Urothelium cell line (cell line): Measurements from ENCODE around the gene PTPRG.

ENCODE experiments used
- DNase-seq: peaks from one replicate; pipeline ENCODE4 v3.0.0; 2011; ENCODE audit warnings: low spot score, mixed read lengths
- FAIRE-seq: peaks from 2 replicates; lab custom pipeline; 2011; peaks lifted over from hg19 to GRCh38; lab: Jason Lieb, UNC

PTPRG gene

GRCh38 chr3:61847784-61848462 is 286.6 kb downstream of the PTPRG start:
- FAIRE-seq (no peak), DNase-seq (no peak)

GRCh38 chr3:61848885-61849284 is 287.5 kb downstream of the PTPRG start:
- DNase-seq (peak; percentile 9), FAIRE-seq (no peak)

GRCh38 chr3:61853912-61854311 is 292.5 kb downstream of the PTPRG start:
- no peak for DNase-seq
- FAIRE-seq = no peak

- DNase-seq = no peak
- no peak for FAIRE-seq
Measured at GRCh38 chr3:61855211-61855610, 293.8 kb downstream of the PTPRG start.

GRCh38 chr3:61857297-61857696 is 295.9 kb downstream of the PTPRG start:
- FAIRE-seq (no peak), DNase-seq (no peak)

GRCh38 chr3:61858054-61858453 is 296.7 kb downstream of the PTPRG start:
- FAIRE-seq (no peak), DNase-seq (no peak)

GRCh38 chr3:61861410-61861809 is 300.0 kb downstream of the PTPRG start:
- FAIRE-seq (no peak), DNase-seq (no peak)

GRCh38 chr3:61862614-61863289 is 301.4 kb downstream of the PTPRG start:
- FAIRE-seq (no peak), DNase-seq (no peak)

GRCh38 chr3:61863579-61863978 is 302.2 kb downstream of the PTPRG start:
- FAIRE-seq (no peak), DNase-seq (no peak)

- FAIRE-seq (no peak), DNase-seq (no peak)
Measured at GRCh38 chr3:61864886-61865285, 303.5 kb downstream of the PTPRG start.

GRCh38 chr3:61865466-61866152 is 304.2 kb downstream of the PTPRG start:
- DNase-seq (no peak), FAIRE-seq (no peak)

GRCh38 chr3:61866153-61866542 is 304.8 kb downstream of the PTPRG start:
- DNase-seq (no peak), FAIRE-seq (no peak)

- no peak for DNase-seq
- FAIRE-seq = no peak
Measured at GRCh38 chr3:61866961-61867461, 305.6 kb downstream of the PTPRG start.

- FAIRE-seq (no peak), DNase-seq (no peak)
Measured at GRCh38 chr3:61868499-61868898, 307.1 kb downstream of the PTPRG start.

- DNase-seq (no peak), FAIRE-seq (no peak)
Measured at GRCh38 chr3:61869371-61869770, 308.0 kb downstream of the PTPRG start.

GRCh38 chr3:61871644-61872043 is 310.3 kb downstream of the PTPRG start:
- FAIRE-seq (no peak), DNase-seq (no peak)

- no peak for DNase-seq
- FAIRE-seq = no peak
Measured at GRCh38 chr3:61872077-61872706, 310.8 kb downstream of the PTPRG start.

GRCh38 chr3:61875046-61875844 is 313.9 kb downstream of the PTPRG start:
- DNase-seq (no peak), FAIRE-seq (no peak)

- FAIRE-seq (no peak), DNase-seq (no peak)
Measured at GRCh38 chr3:61875976-61876671, 314.8 kb downstream of the PTPRG start.

GRCh38 chr3:61876797-61877196 is 315.4 kb downstream of the PTPRG start:
- DNase-seq (no peak), FAIRE-seq (no peak)
